Left ventricle myocardium inferior (tissue), 1 donor: ENCODE measurements around the gene MYO10. TPM values are rescaled to one million over a fixed set of nuclear protein-coding genes. Genes with fewer than 3 reads are reported as not detected.

Experiments used
- DNase-seq: peaks from one replicate; pipeline ENCODE4 v3.0.0-alpha.2; 2020
- H3K27ac ChIP-seq: fragments of 200-600 bp; replicated peaks from 2 replicates; pipeline ENCODE4 v1.8.0; 2021
- H3K27me3 ChIP-seq: fragments of 200-600 bp; 2 replicates; pipeline ENCODE4 v1.8.0; 2021; ENCODE audit warnings: low read depth
- H3K36me3 ChIP-seq: fragments of 200-600 bp; 2 replicates; pipeline ENCODE4 v1.8.0; 2021
- H3K4me1 ChIP-seq: fragments of 200-600 bp; 2 replicates; pipeline ENCODE4 v1.8.0; 2021
- H3K4me3 ChIP-seq: fragments of 200-600 bp; 2 replicates; pipeline ENCODE4 v1.8.0; 2021; ENCODE audit warnings: mild to moderate bottlenecking, moderate library complexity
- H3K9me3 ChIP-seq: fragments of 200-600 bp; replicated peaks from 2 replicates; pipeline ENCODE4 v1.8.0; 2021
- CTCF ChIP-seq: fragments of 200-600 bp; IDR thresholded peaks from 2 replicates; pipeline ENCODE4 v1.8.0; 2021; ENCODE audit warnings: antibody characterized with exemption, mild to moderate bottlenecking, borderline replicate concordance
- intact Hi-C: fragments of 100-400 bp; cut with micrococcal nuclease; formaldehyde crosslinking; loops from one replicate; pipeline ENCODE4 v1.11.0; 2022
- total RNA-seq: library from RNA; stranded (reverse); fragmentation: NEBNext Ultra II Directional; extraction: Animal tissue kit (Norgen Biotek cat#: 25700); gene quantifications from one replicate; pipeline ENCODE4 v1.2.1, GENCODE V29; 2021
- donor health status: DM: no; HTN: yes; CAD: no; lungs with severe emphysema.

The MYO10 gene
- total RNA-seq, 1 donor from 2014 or later: 5.0 TPM

GRCh38 chr5:16794269-16794913 lies 141.7 kb downstream of the MYO10 start:
- no peak for TF ChIP-seq CTCF
- DNase-seq: no peak
- Histone ChIP-seq H3K4me3 (no peak overlapping the region), H3K4me1 (no peaks in the 10 kb centered on the region), H3K27me3 (no peaks in the 10 kb centered on the region), H3K27ac (no peak overlapping the region), H3K9me3 (no peaks in the 10 kb centered on the region), H3K36me3 (no peaks in the 10 kb centered on the region)
- intact Hi-C loops: loop anchor here (5.0 kb wide), 1 partner anchor 398 kb away; no protein-coding TSS in a partner anchor

GRCh38 chr5:16792598-16793275 lies 143.4 kb downstream of the MYO10 start:
- no peak overlapping the region for H3K27ac ChIP-seq
- no peak for TF ChIP-seq CTCF

GRCh38 chr5:16791904-16792597 lies 144.0 kb downstream of the MYO10 start:
- no peak for DNase-seq
- intact Hi-C loops: loop anchor here (5.0 kb wide), 1 partner anchor 400 kb away; no protein-coding TSS in a partner anchor
- Histone ChIP-seq H3K4me1 (no peaks in the 10 kb centered on the region), H3K9me3 (no peaks in the 10 kb centered on the region), H3K36me3 (no peaks in the 10 kb centered on the region), H3K4me3 (no peak overlapping the region), H3K27me3 (no peaks in the 10 kb centered on the region), H3K27ac (no peak overlapping the region)
- no peak for TF ChIP-seq CTCF

More at GRCh38 chr5:16792598-16793275, 143.4 kb downstream of the MYO10 start:
- intact Hi-C loops: loop anchor here (5.0 kb wide), 1 partner anchor 400 kb away; no protein-coding TSS in a partner anchor
- no peak for DNase-seq
- Histone ChIP-seq H3K4me1 (no peaks in the 10 kb centered on the region), H3K36me3 (no peaks in the 10 kb centered on the region), H3K9me3 (no peaks in the 10 kb centered on the region), H3K27me3 (no peaks in the 10 kb centered on the region), H3K4me3 (no peak overlapping the region)

- Histone ChIP-seq H3K36me3 (no peaks in the 10 kb centered on the region), H3K27ac (no peak overlapping the region), H3K4me3 (no peak overlapping the region), H3K4me1 (no peaks in the 10 kb centered on the region), H3K9me3 (no peaks in the 10 kb centered on the region), H3K27me3 (no peaks in the 10 kb centered on the region)
- intact Hi-C loops: loop anchor here (5.0 kb wide), 1 partner anchor 401 kb away; no protein-coding TSS in a partner anchor
- no peak for DNase-seq
- peak; percentile 77 for TF ChIP-seq CTCF
Measured at GRCh38 chr5:16791036-16791705, 144.9 kb downstream of the MYO10 start.

GRCh38 chr5:16788957-16789356 lies 147.1 kb downstream of the MYO10 start:
- no peaks in the 10 kb centered on the region for H3K27me3 ChIP-seq
- H3K4me1 ChIP-seq: peaks cover 5% of the 10 kb centered on the region
- no peaks in the 10 kb centered on the region for H3K36me3 ChIP-seq
- no peak for DNase-seq
- H3K9me3 ChIP-seq: no peaks in the 10 kb centered on the region
- no peak overlapping the region for H3K4me3 ChIP-seq
- intact Hi-C loops: no loop called here
- no peak overlapping the region for H3K27ac ChIP-seq
- no peak for TF ChIP-seq CTCF
